SK-N-SH (cell line): ENCODE measurements around the gene PURA. TPM values are rescaled to one million over a fixed set of nuclear protein-coding genes. Genes with fewer than 3 reads are reported as not detected.

ENCODE experiments used
- CTCF ChIA-PET: fragments of 300-600, 350-600 bp; formaldehyde crosslinking; extraction: SDS; loops from one replicate; lab custom pipeline; 2021; lab: Yijun Ruan, JAX
- POLR2A ChIA-PET: fragments of 350-600 bp; sonication (Branson Sonifier 250); formaldehyde crosslinking; extraction: SDS; loops from one replicate; lab custom pipeline; 2020; ENCODE audit warnings: antibody characterized with exemption, inconsistent platforms; lab: Yijun Ruan, JAX
- DNase-seq: peaks from one replicate; pipeline ENCODE4 v3.0.0; 2012
- H2AFZ ChIP-seq: fragments of 200-600 bp; sonication (generic); 2 replicates; pipeline ENCODE4 v1.8.1; 2016; ENCODE audit warnings: antibody characterized with exemption, mild to moderate bottlenecking, low read depth
- H3F3A ChIP-seq: fragments of 200-600 bp; sonication (generic); replicated peaks from 2 replicates; pipeline ENCODE3; 2016; ENCODE audit warnings: antibody characterized with exemption, mild to moderate bottlenecking; ENCODE audit not compliant: insufficient read depth
- H3K27ac ChIP-seq, 2 experiments: fragments of 200-500 bp in 1 of 2; fragments of 200-600 bp in 1 of 2; sonication (Bioruptor generic) in 1 of 2; sonication (generic), shearing (Covaris generic) in 1 of 2; 2 replicates each; pipeline versions ENCODE4 v1.5.1 to v1.6.1; 2014 to 2016; ENCODE audit warnings: low read depth in 2 of 2, inconsistent platforms in 1 of 2, low read length in 1 of 2, mild to moderate bottlenecking in 1 of 2, mixed read lengths in 1 of 2
- H3K27me3 ChIP-seq: fragments of 200-600 bp; sonication (generic), shearing (Covaris generic); 2 replicates; pipeline ENCODE4 v1.6.1; 2016; ENCODE audit warnings: mixed run types; ENCODE audit not compliant: insufficient read depth
- H3K36me3 ChIP-seq, 2 experiments: fragments of 200-500 bp in 1 of 2; fragments of 200-600 bp in 1 of 2; sonication (Bioruptor generic) in 1 of 2; sonication (generic) in 1 of 2; replicated peaks in 1 of 2; 2 replicates each; pipeline versions ENCODE3 to v1.5.1; 2014 to 2016; ENCODE audit warnings: low read length in 1 of 2, mild to moderate bottlenecking in 1 of 2; ENCODE audit not compliant: insufficient read depth in 2 of 2, control insufficient read depth in 1 of 2
- H3K4me1 ChIP-seq, 2 experiments: fragments of 200-500 bp in 1 of 2; fragments of 200-600 bp in 1 of 2; sonication (Bioruptor generic) in 1 of 2; sonication (generic), shearing (Covaris generic) in 1 of 2; 2 replicates each; pipeline versions ENCODE4 v1.5.1 to v1.6.1; 2014 to 2016; ENCODE audit warnings: low read depth in 1 of 2, low read length in 1 of 2, mixed run types in 1 of 2; ENCODE audit not compliant: insufficient read depth in 2 of 2, control insufficient read depth in 1 of 2
- H3K4me2 ChIP-seq: fragments of 200-600 bp; sonication (generic), shearing (Covaris generic); 2 replicates; pipeline ENCODE4 v1.6.1; 2017; ENCODE audit warnings: mixed run types
- H3K4me3 ChIP-seq, 2 experiments: fragments of 200-500 bp in 1 of 2; fragments of 200-600 bp in 1 of 2; sonication (Bioruptor generic) in 1 of 2; sonication (generic), shearing (Covaris generic) in 1 of 2; 2 replicates each; pipeline versions ENCODE4 v1.5.1 to v1.8.1; 2014 to 2016; ENCODE audit warnings: low read depth in 2 of 2, inconsistent platforms in 1 of 2, low read length in 1 of 2, mild to moderate bottlenecking in 1 of 2, mixed read lengths in 1 of 2, moderate library complexity in 1 of 2
- H3K79me2 ChIP-seq: fragments of 200-600 bp; sonication (generic); 2 replicates; pipeline ENCODE4 v1.8.1; 2017; ENCODE audit warnings: mild to moderate bottlenecking; ENCODE audit not compliant: insufficient read depth
- H3K9ac ChIP-seq: fragments of 200-600 bp; sonication (generic); 2 replicates; pipeline ENCODE4 v1.6.1; 2017; ENCODE audit warnings: mixed run types
- H3K9me2 ChIP-seq: fragments of 200-600 bp; sonication (generic); 2 replicates; pipeline ENCODE4 v1.6.1; 2017; ENCODE audit warnings: mixed run types
- H3K9me3 ChIP-seq: fragments of 200-600 bp; sonication (generic); 2 replicates; pipeline ENCODE4 v1.6.1; 2017; ENCODE audit warnings: mixed run types, mild to moderate bottlenecking, moderate library complexity
- H4K20me1 ChIP-seq: fragments of 200-600 bp; sonication (generic); 2 replicates; pipeline ENCODE4 v1.6.1; 2017; ENCODE audit warnings: mild to moderate bottlenecking, mixed run types; ENCODE audit not compliant: insufficient read depth
- CHD2 ChIP-seq: fragments of 150-350 bp; IDR thresholded peaks from 2 replicates; pipeline ENCODE4 v1.6.1; 2018; ENCODE audit warnings: low read length; ENCODE audit not compliant: partially characterized antibody
- EZH2phosphoT487 ChIP-seq: fragments of 200-600 bp; sonication (generic); IDR thresholded peaks from 2 replicates; pipeline ENCODE4 v1.6.1; 2017; ENCODE audit warnings: low read depth, mixed run types, mild to moderate bottlenecking, antibody characterized with exemption, moderate library complexity, borderline replicate concordance
- FOSL2 ChIP-seq: IDR thresholded peaks from 2 replicates; pipeline ENCODE4 v1.4.0; 2012; ENCODE audit warnings: low read depth, mild to moderate bottlenecking, moderate library complexity, borderline replicate concordance
- FOXJ3 ChIP-seq: sonication (generic); formaldehyde crosslinking; IDR thresholded peaks from 2 replicates; pipeline ENCODE4 v1.5.1; 2020; ENCODE audit warnings: mild to moderate bottlenecking, missing genetic modification reagents
- FOXM1 ChIP-seq: IDR thresholded peaks from 2 replicates; pipeline ENCODE4 v1.4.0; 2012; ENCODE audit warnings: low read depth, mild to moderate bottlenecking
- IRF3 ChIP-seq: fragments of 150-350 bp; IDR thresholded peaks from 2 replicates; pipeline ENCODE4 v1.6.1; 2016; ENCODE audit warnings: mild to moderate bottlenecking, low read depth, low read length
- JUND ChIP-seq: IDR thresholded peaks from 2 replicates; pipeline ENCODE4 v1.4.0; 2012
- MAX ChIP-seq: IDR thresholded peaks from 2 replicates; pipeline ENCODE4 v1.4.0; 2012; ENCODE audit warnings: low read depth
- MEF2A ChIP-seq: IDR thresholded peaks from 2 replicates; pipeline ENCODE4 v1.4.0; 2012; ENCODE audit warnings: low read depth, borderline replicate concordance
- POLR2AphosphoS5 ChIP-seq: IDR thresholded peaks from 2 replicates; pipeline ENCODE4 v1.6.1; 2012; ENCODE audit warnings: low read depth, low read length
- RAD21 ChIP-seq: IDR thresholded peaks from 2 replicates; pipeline ENCODE4 v1.6.1; 2012; ENCODE audit warnings: mild to moderate bottlenecking, low read length
- REST ChIP-seq: IDR thresholded peaks from 2 replicates; pipeline ENCODE4 v1.6.1; 2012; ENCODE audit warnings: mild to moderate bottlenecking, low read depth, low read length, moderate library complexity
- TAF1 ChIP-seq: IDR thresholded peaks from 2 replicates; pipeline ENCODE4 v1.6.1; 2012; ENCODE audit warnings: low read depth, mild to moderate bottlenecking, low read length, moderate library complexity, borderline replicate concordance
- USF1 ChIP-seq: IDR thresholded peaks from 2 replicates; pipeline ENCODE4 v1.4.0; 2012; ENCODE audit warnings: low read depth, borderline replicate concordance
- YY1 ChIP-seq: IDR thresholded peaks from 2 replicates; pipeline ENCODE4 v1.4.0; 2012; ENCODE audit warnings: low read depth, mild to moderate bottlenecking
- ZBTB33 ChIP-seq: IDR thresholded peaks from 2 replicates; pipeline ENCODE4 v1.4.0; 2012; ENCODE audit warnings: low read depth, borderline replicate concordance
- WGBS: methylation state at CpG from one replicate; pipeline ENCODE4 v1.1.6; 2017; ENCODE audit warnings: low lambda C conversion rate; 5-methylcytosine and 5-hydroxymethylcytosine counted together
- polyA plus RNA-seq, 3 experiments: library from polyadenylated mRNA; depleted of rRNA; stranded (reverse); fragments of >200 nt; gene quantifications; 2 replicates each; pipeline ENCODE4 v1.2.3, GENCODE V29; 2012

Gene PURA
- polyA plus RNA-seq, 1 of the 3 experiments (the other 2 are of a cell fraction) = 2.4 TPM

GRCh38 chr5:140076788-140077187 is 37.1 kb upstream of the PURA start:
- no peaks in the 10 kb centered on the region for H4K20me1 ChIP-seq
- CTCF ChIA-PET = interaction anchor here (0.7 to 6.6 kb wide), 8 partner anchors 12 to 287 kb away, joined by 3 to 147 read pairs (median 4); partner anchors contain the start of gene PURA
- TF ChIP-seq IRF3 (no peak), JUND (no peak), POLR2AphosphoS5 (no peak), USF1 (no peak), TAF1 (no peak), REST (peak; percentile 80), EZH2phosphoT487 (no peak), RAD21 (no peak)
- H3K9ac ChIP-seq = no peak overlapping the region
- H3K27me3 ChIP-seq = no peaks in the 10 kb centered on the region
- H3K9me3 ChIP-seq = no peaks in the 10 kb centered on the region
- no peak overlapping the region for H3K27ac ChIP-seq
- no peaks in the 10 kb centered on the region; a peak in 1 of 4 replicates for H3K4me1 ChIP-seq
- H2AFZ ChIP-seq = 0 out of 2 replicates have a peak overlapping the region, but pooled peaks have one; percentile 19
- H3K4me2 ChIP-seq = no peak overlapping the region
- H3K9me2 ChIP-seq = no peaks in the 10 kb centered on the region
- POLR2A ChIA-PET = no interaction called here
- H3K36me3 ChIP-seq = no peaks in the 10 kb centered on the region
- no peaks in the 10 kb centered on the region for H3K79me2 ChIP-seq
- no peak overlapping the region for H3K4me3 ChIP-seq
- 38% methylated on average over 2 of the region's 2 CpGs for WGBS
- DNase-seq = no peak
- H3F3A ChIP-seq = peaks cover 16% of the 10 kb centered on the region

- no peak overlapping the region for H3K4me3 ChIP-seq
- no peak overlapping the region for H2AFZ ChIP-seq
- no peak for DNase-seq
- peaks cover 18% of the 10 kb centered on the region; the same call in 1 of the 2 replicates for H3K27me3 ChIP-seq
- no peaks in the 10 kb centered on the region for H3K79me2 ChIP-seq
- no peaks in the 10 kb centered on the region for H3F3A ChIP-seq
- H3K9ac ChIP-seq = no peak overlapping the region
- WGBS = 39% methylated on average over 1 of the region's 1 CpG
- no peaks in the 10 kb centered on the region for H4K20me1 ChIP-seq
- no peaks in the 10 kb centered on the region for H3K4me1 ChIP-seq
- TF ChIP-seq RAD21 = no peak
- TF ChIP-seq FOSL2 = no peak
- TF ChIP-seq FOXJ3 (CRISPR knock-in tag) = no peak
- no peak for TF ChIP-seq ZBTB33
- TF ChIP-seq CHD2 = no peak
- no peak for TF ChIP-seq MAX
- no peak for TF ChIP-seq MEF2A
- no peak for TF ChIP-seq POLR2AphosphoS5
- TF ChIP-seq YY1 = no peak
- TF ChIP-seq FOXM1 = no peak
- no peak for TF ChIP-seq EZH2phosphoT487
- no peaks in the 10 kb centered on the region for H3K9me2 ChIP-seq
- no peaks in the 10 kb centered on the region for H3K36me3 ChIP-seq
- no peaks in the 10 kb centered on the region for H3K9me3 ChIP-seq
- no peak overlapping the region for H3K4me2 ChIP-seq
- POLR2A ChIA-PET = no interaction called here
- CTCF ChIA-PET = interaction anchor here (3.0 kb wide), 1 partner anchor 10 kb away, joined by 8 read pairs; no protein-coding TSS in a partner anchor
- H3K27ac ChIP-seq = no peak overlapping the region
Measured at GRCh38 chr5:140083120-140083519, 30.8 kb upstream of the PURA start.
